NCI-H187 treated with DMSO at 0.1 percent for 48 hours (cell line): ENCODE measurements around the gene BBS1.
A peak's percentile ranks its signal among the peaks of the same experiment; 100 is the strongest.
"Not testable (repeated sequence)": the region's sequence is repeated elsewhere in the genome, so short reads cannot be mapped to it uniquely, and the experiment has no call there.

Experiments
- DNase-seq: peaks from one replicate; lab custom pipeline; 2025; lab: John Stamatoyannopoulos, UW

Gene BBS1

GRCh38 chr11:66510271-66510989 lies at the start of gene BBS1:
Gene BBS1 (plus strand): TSS chr11:66510635. CDS start chr11:66510660, 25 bp downstream.
- DNase-seq: no peak

- DNase-seq: no peak
Measured at GRCh38 chr11:66462010-66462409, 48.4 kb upstream of the BBS1 start.

GRCh38 chr11:66462911-66463310 lies 47.5 kb upstream of the BBS1 start:
- DNase-seq: no peak

- DNase-seq: not testable (repeated sequence)
Measured at GRCh38 chr11:66464116-66464515, 46.3 kb upstream of the BBS1 start.

GRCh38 chr11:66464916-66465315 lies 45.5 kb upstream of the BBS1 start:
- DNase-seq: no peak

GRCh38 chr11:66465373-66466224 lies 44.8 kb upstream of the BBS1 start:
- no peak for DNase-seq

GRCh38 chr11:66466225-66467033 lies 44.0 kb upstream of the BBS1 start, which contains the start of gene PELI3:
Gene PELI3 (plus strand): TSS chr11:66466905. CDS start chr11:66468129, 1,224 bp downstream.
- peak; percentile 44 for DNase-seq

GRCh38 chr11:66467034-66467659 lies 43.3 kb upstream of the BBS1 start:
- no peak for DNase-seq

- no peak for DNase-seq
Measured at GRCh38 chr11:66467756-66468155, 42.7 kb upstream of the BBS1 start.

- DNase-seq: no peak
Measured at GRCh38 chr11:66468691-66469090, 41.7 kb upstream of the BBS1 start.

- no peak for DNase-seq
Measured at GRCh38 chr11:66469441-66469840, 41.0 kb upstream of the BBS1 start.

GRCh38 chr11:66470015-66470414 lies 40.4 kb upstream of the BBS1 start:
- no peak for DNase-seq

GRCh38 chr11:66471142-66471541 lies 39.3 kb upstream of the BBS1 start:
- no peak for DNase-seq

- no peak for DNase-seq
Measured at GRCh38 chr11:66472054-66472453, 38.4 kb upstream of the BBS1 start.

GRCh38 chr11:66473167-66473566 lies 37.3 kb upstream of the BBS1 start:
- DNase-seq: no peak

GRCh38 chr11:66473608-66474515 lies 36.6 kb upstream of the BBS1 start:
- no peak for DNase-seq

- DNase-seq: no peak
Measured at GRCh38 chr11:66475349-66476172, 34.9 kb upstream of the BBS1 start.

GRCh38 chr11:66476173-66476840 lies 34.1 kb upstream of the BBS1 start:
- no peak for DNase-seq

- DNase-seq: no peak
Measured at GRCh38 chr11:66476841-66477251, 33.6 kb upstream of the BBS1 start.
